GM23338 (cell line): ENCODE results near the gene SETSIP. TPM values are rescaled to one million over a fixed set of nuclear protein-coding genes. Genes with fewer than 3 reads are reported as not detected.

Source experiments
- ATAC-seq: fragments of 200-7000 bp; cut with Tn5 transposase; 3 replicates; pipeline ENCODE4 v1.9.1; 2020
- DNase-seq: peaks from one replicate; pipeline ENCODE4 v3.0.0-alpha.2; 2015; ENCODE audit warnings: low spot score
- H2AFZ ChIP-seq: fragments of 200-600 bp; sonication (generic); 2 replicates; pipeline ENCODE4 v1.8.0; 2016; ENCODE audit warnings: antibody characterized with exemption, mild to moderate bottlenecking, moderate library complexity
- H3F3A ChIP-seq: fragments of 200-600 bp; sonication (generic); replicated peaks from 2 replicates; pipeline ENCODE4 v1.8.0; 2017; ENCODE audit warnings: antibody characterized with exemption, mixed run types, low read depth
- H3K27ac ChIP-seq: fragments of 200-600 bp; sonication (generic); 2 replicates; pipeline ENCODE4 v1.6.1; 2016; ENCODE audit warnings: low read depth
- H3K27me3 ChIP-seq: fragments of 200-600 bp; sonication (generic); 2 replicates; pipeline ENCODE4 v1.8.0; 2016; ENCODE audit warnings: mild to moderate bottlenecking, mixed run types, moderate library complexity; ENCODE audit not compliant: insufficient read depth
- H3K36me3 ChIP-seq: fragments of 200-600 bp; sonication (generic); 2 replicates; pipeline ENCODE4 v1.8.0; 2016; ENCODE audit warnings: mild to moderate bottlenecking; ENCODE audit not compliant: insufficient read depth
- H3K4me1 ChIP-seq: fragments of 200-600 bp; sonication (generic); 2 replicates; pipeline ENCODE4 v1.8.0; 2016; ENCODE audit warnings: mild to moderate bottlenecking, moderate library complexity; ENCODE audit not compliant: insufficient read depth
- H3K4me2 ChIP-seq: fragments of 200-600 bp; sonication (generic); 2 replicates; pipeline ENCODE4 v1.7.1; 2017; ENCODE audit warnings: mixed run types
- H3K4me3 ChIP-seq: fragments of 200-600 bp; sonication (generic); 2 replicates; pipeline ENCODE4 v1.6.1; 2016; ENCODE audit warnings: mixed run types
- H3K79me2 ChIP-seq: fragments of 200-600 bp; sonication (generic); replicated peaks from 2 replicates; pipeline ENCODE4 v1.8.0; 2017; ENCODE audit warnings: mild to moderate bottlenecking; ENCODE audit not compliant: insufficient read depth
- H3K9me2 ChIP-seq: fragments of 200-600 bp; sonication (generic); 2 replicates; pipeline ENCODE4 v1.8.0; 2017; ENCODE audit not compliant: insufficient read depth
- H4K20me1 ChIP-seq: fragments of 200-600 bp; sonication (generic); replicated peaks from 2 replicates; pipeline ENCODE4 v1.8.0; 2017; ENCODE audit warnings: mild to moderate bottlenecking; ENCODE audit not compliant: insufficient read depth
- H3K27ac Mint-ChIP-seq: 2 replicates; pipeline ENCODE4 v1.8.0; 2020; ENCODE audit warnings: inconsistent platforms, mild to moderate bottlenecking, moderate library complexity, mixed read lengths
- H3K27me3 Mint-ChIP-seq: 3 replicates; pipeline ENCODE4 v1.8.0; 2022; ENCODE audit warnings: low read depth, mild to moderate bottlenecking, moderate library complexity, mixed read lengths, inconsistent platforms; ENCODE audit not compliant: insufficient read depth, poor library complexity
- H3K36me3 Mint-ChIP-seq: 3 replicates; pipeline ENCODE4 v1.8.0; 2021; ENCODE audit warnings: low read depth, mild to moderate bottlenecking, inconsistent platforms, moderate library complexity, mixed read lengths
- H3K4me1 Mint-ChIP-seq: 3 replicates; pipeline ENCODE4 v1.8.0; 2020; ENCODE audit warnings: mild to moderate bottlenecking, inconsistent platforms, mixed read lengths
- H3K4me3 Mint-ChIP-seq: 3 replicates; pipeline ENCODE4 v1.8.0; 2021; ENCODE audit warnings: moderate library complexity, mild to moderate bottlenecking, inconsistent platforms, mixed read lengths
- H3K9me3 Mint-ChIP-seq: 3 replicates; pipeline ENCODE4 v1.8.0; 2020; ENCODE audit warnings: moderate library complexity, mild to moderate bottlenecking, inconsistent platforms, mixed read lengths
- CREB1 ChIP-seq: fragments of 250-450 bp; sonication (Bioruptor Pico); IDR thresholded peaks from 2 replicates; pipeline ENCODE4 v1.5.0; 2020; ENCODE audit warnings: low read depth, mild to moderate bottlenecking, moderate library complexity
- ETS1 ChIP-seq: IDR thresholded peaks from 2 replicates; pipeline ENCODE4 v1.6.1; 2016; ENCODE audit warnings: antibody characterized with exemption
- EZH2 ChIP-seq: fragments of 200-600 bp; sonication (generic); IDR thresholded peaks from one replicate; pipeline ENCODE4 v1.8.0; 2017; ENCODE audit warnings: antibody characterized with exemption, mild to moderate bottlenecking, low read depth; ENCODE audit not compliant: unreplicated experiment
- EZH2phosphoT487 ChIP-seq: fragments of 200-600 bp; sonication (generic); IDR thresholded peaks from one replicate; pipeline ENCODE4 v1.8.1; 2018; ENCODE audit warnings: antibody characterized with exemption; ENCODE audit not compliant: unreplicated experiment
- JUNB ChIP-seq: IDR thresholded peaks from one replicate; pipeline ENCODE4 v1.6.1; 2016; ENCODE audit warnings: antibody characterized with exemption; ENCODE audit not compliant: unreplicated experiment
- NANOG ChIP-seq: IDR thresholded peaks from 2 replicates; pipeline ENCODE4 v1.6.1; 2016; ENCODE audit warnings: antibody characterized with exemption, borderline replicate concordance
- REST ChIP-seq: IDR thresholded peaks from one replicate; pipeline ENCODE4 v1.6.1; 2018; ENCODE audit warnings: antibody characterized with exemption; ENCODE audit not compliant: unreplicated experiment
- ZNF114 ChIP-seq: fragments of 250-450 bp; sonication (Bioruptor Pico); IDR thresholded peaks from 2 replicates; pipeline ENCODE4 v1.5.0; 2020; ENCODE audit warnings: mild to moderate bottlenecking, moderate library complexity
- ZNF331 ChIP-seq: fragments of 250-450 bp; sonication (Bioruptor Pico); IDR thresholded peaks from 2 replicates; pipeline ENCODE4 v1.5.0; 2020; ENCODE audit warnings: low read depth, mild to moderate bottlenecking, moderate library complexity
- polyA plus RNA-seq: library from polyadenylated mRNA; unstranded; fragments of >200 nt; fragmentation: Nextera tagmentation; extraction: Ambion mirVana; gene quantifications from 2 replicates; pipeline ENCODE4 v1.2.1, GENCODE V29; 2016
- total RNA-seq: library from RNA; depleted of rRNA; stranded (reverse); fragments of >200 nt; shearing (Covaris generic); gene quantifications from 2 replicates; pipeline ENCODE4 v1.2.3, GENCODE V29; 2014

The SETSIP gene
- total and polyA plus RNA-seq, 2 experiments from 2014 or later: 0.92 to 0.94 TPM

- Histone ChIP-seq H3K36me3 (no peaks in the 10 kb centered on the region), H3K9me2 (no peaks in the 10 kb centered on the region), H3K4me3 (no peak overlapping the region), H3K4me2 (no peak overlapping the region), H3K79me2 (no peaks in the 10 kb centered on the region), H2AFZ (no peak overlapping the region), H3K4me1 (no peaks in the 10 kb centered on the region), H4K20me1 (no peaks in the 10 kb centered on the region), H3K27me3 (no peaks in the 10 kb centered on the region), H3F3A (no peaks in the 10 kb centered on the region), H3K27ac (no peak overlapping the region)
- no peaks in the 10 kb centered on the region for H3K9me3 Mint-ChIP-seq
- H3K27me3 Mint-ChIP-seq: no peaks in the 10 kb centered on the region
- H3K4me1 Mint-ChIP-seq: peaks cover 5% of the 10 kb centered on the region; the same call in 2 of the 3 replicates
- TF ChIP-seq ETS1: no peak
- TF ChIP-seq JUNB: no peak
- no peak for TF ChIP-seq CREB1
- DNase-seq (no peak), ATAC-seq (no peak)
- no peak overlapping the region for H3K4me3 Mint-ChIP-seq
- H3K36me3 Mint-ChIP-seq: no peaks in the 10 kb centered on the region
- H3K27ac Mint-ChIP-seq: no peak overlapping the region
These were observed 36.4 kb downstream of the SETSIP start for GRCh38 chr1:92038695-92039346.

GRCh38 chr1:92037400-92037799 lies 37.8 kb downstream of the SETSIP start:
- Mint-ChIP-seq H3K4me3 (no peak overlapping the region), H3K4me1 (peaks cover 5% of the 10 kb centered on the region; the same call in 2 of the 3 replicates), H3K36me3 (no peaks in the 10 kb centered on the region), H3K27me3 (no peaks in the 10 kb centered on the region), H3K27ac (no peak overlapping the region), H3K9me3 (no peaks in the 10 kb centered on the region)
- H3K4me3 ChIP-seq: no peak overlapping the region
- no peak overlapping the region for H3K4me2 ChIP-seq
- no peak overlapping the region for H3K27ac ChIP-seq
- H2AFZ ChIP-seq: no peak overlapping the region
- no peaks in the 10 kb centered on the region for H3K4me1 ChIP-seq
- no peaks in the 10 kb centered on the region for H3K79me2 ChIP-seq
- peak; percentile 29; the same call in 1 of the 3 replicates for ATAC-seq
- H3K36me3 ChIP-seq: no peaks in the 10 kb centered on the region
- H3F3A ChIP-seq: no peaks in the 10 kb centered on the region
- no peaks in the 10 kb centered on the region for H4K20me1 ChIP-seq
- DNase-seq: peak; percentile 4
- no peaks in the 10 kb centered on the region for H3K9me2 ChIP-seq
- no peaks in the 10 kb centered on the region for H3K27me3 ChIP-seq
- no peak for TF ChIP-seq EZH2
- no peak for TF ChIP-seq ZNF114 (CRISPR knock-in tag)
- TF ChIP-seq REST: no peak
- no peak for TF ChIP-seq JUNB
- TF ChIP-seq CREB1: no peak
- TF ChIP-seq ETS1: no peak
- TF ChIP-seq ZNF331: no peak
- TF ChIP-seq NANOG: no peak
- no peak for TF ChIP-seq EZH2phosphoT487
